HG03521 (cell line): ENCODE measurements around the gene GALNT1.

ENCODE experiments used
- ATAC-seq: cut with Tn5 transposase; IDR thresholded peaks from one replicate; pipeline ENCODE4 v1.9.1; 2021; ENCODE audit warnings: mild to moderate bottlenecking, moderate library complexity; ENCODE audit not compliant: unreplicated experiment

GALNT1 gene

DNA sequence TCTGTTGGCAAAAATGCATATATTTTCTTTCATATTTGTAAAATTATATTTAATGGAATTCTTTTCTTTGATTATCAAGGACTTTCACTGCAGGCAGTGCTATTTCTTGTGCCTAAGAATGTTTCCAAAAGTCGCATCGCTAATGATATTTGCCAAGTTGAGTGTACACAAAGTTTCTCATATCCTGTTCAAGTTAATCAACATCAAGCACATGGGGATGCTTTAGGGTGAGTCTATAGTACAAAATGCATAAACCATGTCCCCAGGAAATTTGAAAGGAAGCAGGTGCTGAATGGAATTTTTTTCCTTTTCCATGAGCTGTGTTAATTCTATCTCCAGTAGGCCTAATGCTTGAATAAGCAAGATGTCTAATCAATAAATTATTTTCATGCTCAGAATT lies 129.7 kb downstream of the GALNT1 start:
- ATAC-seq, result no peak

DNA sequence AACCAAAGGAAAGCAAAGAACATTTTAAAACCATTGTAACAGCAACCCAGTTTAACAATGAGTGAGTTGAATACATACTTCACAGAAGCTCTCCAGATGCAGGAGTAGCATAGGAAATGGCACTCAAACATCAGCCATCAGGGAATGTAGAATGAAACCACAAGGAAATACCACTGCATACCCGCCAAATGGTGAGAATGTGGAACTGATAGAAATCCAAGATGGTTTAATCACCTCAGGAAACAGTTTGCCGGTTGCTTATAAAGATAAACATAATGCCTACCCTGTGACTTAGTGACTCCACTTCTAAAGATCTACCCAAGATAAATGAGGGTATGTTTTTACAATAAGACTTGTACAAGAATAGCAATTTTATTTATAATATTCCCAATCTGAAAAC lies 132.0 kb downstream of the GALNT1 start:
- no peak for ATAC-seq

DNA sequence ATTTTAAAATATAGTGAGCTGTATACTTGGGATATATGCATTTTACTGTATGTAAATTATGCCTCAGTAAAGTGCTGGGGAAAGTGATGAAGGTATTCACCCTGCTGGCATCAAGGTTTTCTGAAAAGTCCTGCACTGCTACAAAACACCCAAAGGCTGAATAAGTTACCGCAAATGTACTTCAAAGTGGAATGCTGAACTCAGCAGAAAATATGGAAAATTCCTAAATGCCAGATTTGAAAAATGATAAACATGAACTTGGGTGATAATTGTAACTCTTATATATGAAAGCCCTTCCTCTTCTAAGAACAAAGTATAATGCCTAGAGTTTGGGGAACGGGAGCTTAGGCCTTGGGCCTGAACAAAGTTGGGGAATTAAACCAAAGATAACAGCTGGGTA lies 133.0 kb downstream of the GALNT1 start:
- no peak for ATAC-seq

DNA sequence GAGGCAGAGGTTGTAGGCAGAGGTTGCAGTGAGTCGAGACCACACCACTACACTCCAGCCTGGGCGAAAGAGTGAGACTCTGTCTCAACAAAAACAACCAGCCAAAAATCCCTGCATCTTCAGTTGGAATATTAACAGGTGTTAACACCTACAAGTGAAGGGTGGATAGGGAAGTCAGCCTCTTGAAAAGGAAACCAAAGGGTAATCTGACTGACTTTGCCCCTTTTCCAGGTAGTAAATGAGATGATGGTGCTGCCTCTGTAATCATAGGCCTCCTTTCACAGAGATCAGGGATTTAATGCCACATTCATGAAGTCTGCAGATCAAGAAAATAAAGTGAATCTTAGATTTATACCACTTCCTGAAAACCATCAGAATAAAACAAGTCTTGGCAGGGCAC lies 133.6 kb downstream of the GALNT1 start:
- no peak for ATAC-seq

DNA sequence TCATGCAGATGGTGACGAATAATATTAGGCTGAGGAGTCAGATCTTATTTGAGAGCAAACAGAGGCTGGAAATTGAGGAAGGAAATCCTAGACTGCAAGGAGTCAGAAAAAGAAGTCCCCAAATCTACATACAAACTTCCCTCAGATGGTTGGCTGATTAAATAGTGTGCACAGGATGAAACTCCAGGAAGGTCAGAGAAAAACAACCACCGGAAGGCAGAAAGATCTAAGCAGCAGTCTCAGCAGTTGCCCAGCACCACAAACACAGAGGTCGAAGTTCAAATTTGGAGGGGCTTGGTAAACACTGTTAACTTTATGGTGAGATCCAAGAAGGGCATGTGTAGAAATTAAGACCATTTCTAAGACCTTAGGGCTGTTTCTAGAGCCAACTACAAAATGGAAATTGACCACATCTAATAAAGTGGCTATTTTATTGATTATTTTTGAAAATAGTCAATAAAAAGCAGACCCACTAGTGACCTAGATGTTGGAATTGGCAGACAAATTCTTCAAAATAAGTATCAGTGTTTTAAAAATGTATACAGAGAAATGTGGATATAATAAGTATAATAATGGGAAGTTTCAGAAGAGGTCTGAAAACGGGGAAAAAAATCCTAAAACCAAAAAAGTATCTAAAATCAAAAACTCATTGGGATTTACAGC lies 134.8 kb downstream of the GALNT1 start:
- no peak for ATAC-seq

DNA sequence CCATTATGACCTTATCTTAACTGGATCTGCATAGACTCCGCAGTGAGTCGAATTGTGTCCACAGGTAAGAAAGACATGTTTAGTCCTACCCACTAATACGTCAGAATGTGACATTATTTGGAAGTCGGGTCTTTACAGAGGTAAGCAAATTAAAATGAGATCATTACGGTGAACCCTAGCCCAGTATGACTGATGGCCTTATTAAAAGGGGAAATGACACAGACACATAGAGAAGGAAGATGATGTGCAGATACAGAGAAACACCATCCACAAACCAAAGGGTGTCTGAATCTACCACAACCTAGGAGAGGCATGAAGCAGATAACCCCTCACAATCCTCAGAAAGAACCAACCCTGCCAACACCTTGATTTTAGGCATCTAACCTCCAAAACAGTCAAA lies 135.6 kb downstream of the GALNT1 start:
- no peak for ATAC-seq

DNA sequence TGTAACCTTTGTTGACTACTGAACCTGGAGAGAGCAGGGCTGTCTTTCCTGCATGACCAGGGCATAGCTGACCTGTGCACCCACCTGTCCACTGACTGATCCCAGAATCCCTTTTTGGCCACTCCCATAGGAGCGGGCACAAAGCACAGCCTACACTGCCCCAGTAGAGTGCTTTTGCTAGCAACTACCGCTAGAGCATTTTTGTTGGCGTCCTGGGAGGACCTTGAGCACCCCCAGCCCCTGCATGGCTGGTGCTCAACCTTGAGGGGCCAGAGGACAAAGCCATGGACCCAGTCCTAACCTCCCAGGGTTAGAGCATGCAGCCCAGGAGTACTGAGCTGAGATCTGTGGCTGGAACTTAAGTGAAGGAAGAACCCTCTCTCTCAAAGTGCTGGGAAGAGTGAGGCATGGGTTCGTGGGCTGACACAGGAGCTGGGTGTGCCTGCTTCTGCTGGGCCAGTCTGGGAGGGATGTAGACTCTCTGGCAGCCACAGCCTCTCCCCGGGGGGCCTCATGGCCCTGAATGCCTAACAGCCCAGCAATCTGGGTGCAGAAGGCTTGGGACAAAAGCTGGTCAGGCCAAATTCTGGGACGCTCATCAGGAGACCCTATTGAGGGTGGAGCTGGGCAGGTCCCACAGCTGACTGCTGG lies 140.0 kb downstream of the GALNT1 start:
- ATAC-seq, result no peak

DNA sequence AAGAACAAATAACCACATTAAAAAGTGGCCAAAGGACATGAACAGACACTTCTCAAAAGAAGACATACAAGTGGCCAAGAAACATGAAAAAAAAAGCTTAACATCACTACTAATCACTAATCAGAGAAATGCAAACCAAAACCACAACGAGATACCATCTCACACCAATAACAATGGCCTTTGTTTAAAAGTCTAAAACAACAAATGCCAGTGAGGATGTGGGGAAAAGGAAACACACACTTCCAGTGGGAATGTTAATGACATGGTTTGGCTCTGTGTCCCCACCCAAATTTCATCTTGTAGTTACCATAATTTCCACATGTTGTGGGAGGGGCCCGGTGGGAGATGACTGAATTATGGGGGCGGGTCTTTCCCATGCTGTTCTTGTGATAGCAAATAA lies 147.1 kb downstream of the GALNT1 start:
- no peak for ATAC-seq

DNA sequence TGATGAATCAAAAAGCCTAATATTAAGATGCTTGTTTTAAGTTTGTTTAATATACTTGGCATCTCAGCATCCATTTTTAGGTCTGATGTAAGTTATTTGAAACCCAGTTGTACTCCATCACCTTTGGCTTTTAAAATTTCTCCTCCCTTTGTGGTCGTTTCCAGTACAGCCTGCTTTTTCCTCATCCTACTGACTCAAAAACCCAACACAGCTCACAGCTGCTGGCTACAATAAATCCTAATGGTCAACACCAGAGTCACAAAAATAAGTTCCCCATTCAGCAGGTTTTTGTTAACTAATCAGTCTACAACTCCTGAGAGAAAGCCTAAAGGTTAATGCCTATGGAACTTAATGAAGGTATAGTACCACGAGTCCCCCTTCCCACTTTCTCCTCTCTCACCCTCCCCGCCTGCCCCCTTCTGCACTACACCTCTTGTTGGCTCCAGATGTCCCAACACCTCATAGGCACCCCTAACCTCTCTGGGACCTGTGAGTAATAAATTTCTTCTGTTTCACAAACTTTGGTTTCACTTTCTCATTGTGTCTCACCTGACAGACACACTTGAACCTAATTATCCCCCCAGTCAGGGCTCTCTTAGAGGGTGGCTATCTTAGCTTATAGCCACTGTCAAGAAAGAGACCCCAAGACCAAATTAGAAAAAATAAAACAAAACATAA lies 148.6 kb downstream of the GALNT1 start:
- no peak for ATAC-seq

DNA sequence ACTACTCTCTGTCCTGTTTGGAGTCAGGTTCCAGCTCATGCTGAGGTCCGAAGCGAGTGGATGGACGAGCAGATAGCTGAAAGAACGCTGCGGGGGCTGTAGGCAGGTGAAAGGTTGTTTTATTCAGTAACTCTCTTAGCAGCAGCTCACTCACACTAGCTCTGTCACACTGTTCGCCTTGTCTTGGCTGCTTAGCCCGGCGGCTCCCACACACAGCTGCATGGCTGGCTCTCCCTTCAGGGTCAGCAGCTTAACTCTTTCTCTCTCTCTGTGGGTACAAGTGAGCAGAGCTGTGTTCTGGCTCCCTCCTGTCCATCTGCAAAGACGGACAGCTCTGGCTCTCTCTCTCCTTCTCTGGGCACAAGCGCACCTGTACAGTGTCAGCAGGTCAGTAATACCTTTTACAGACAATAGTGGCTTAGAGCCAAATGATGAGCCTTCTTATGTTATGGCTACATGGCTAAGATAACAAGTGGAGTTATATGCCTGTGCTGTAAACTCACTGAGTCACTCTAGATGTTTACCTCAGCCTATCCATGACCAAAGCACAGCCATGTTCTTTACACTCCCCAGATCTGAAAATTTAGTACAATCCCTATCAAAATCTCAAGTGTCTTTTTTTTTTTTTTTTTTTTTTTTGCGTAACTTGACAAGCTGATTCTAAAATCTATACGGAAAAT lies 149.3 kb downstream of the GALNT1 start:
- no peak for ATAC-seq

DNA sequence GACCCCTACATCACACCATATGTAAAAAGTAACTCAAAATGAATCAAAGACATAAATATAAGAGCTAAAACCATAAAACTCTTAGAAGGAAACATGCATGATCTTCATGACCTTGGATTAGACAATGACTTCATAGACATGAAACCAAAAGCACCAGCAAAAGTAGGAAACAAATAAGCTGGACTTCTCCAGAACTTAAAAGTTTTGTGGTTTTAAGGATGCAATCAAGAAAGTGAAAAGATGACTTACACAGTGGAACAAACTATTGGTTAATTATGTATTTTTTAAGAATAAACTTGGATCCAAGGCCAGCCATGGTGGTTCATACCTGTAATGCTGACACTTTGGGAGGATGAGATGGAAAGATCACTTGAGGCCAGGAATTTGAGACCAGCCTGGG lies 150.2 kb downstream of the GALNT1 start:
- ATAC-seq, result no peak

DNA sequence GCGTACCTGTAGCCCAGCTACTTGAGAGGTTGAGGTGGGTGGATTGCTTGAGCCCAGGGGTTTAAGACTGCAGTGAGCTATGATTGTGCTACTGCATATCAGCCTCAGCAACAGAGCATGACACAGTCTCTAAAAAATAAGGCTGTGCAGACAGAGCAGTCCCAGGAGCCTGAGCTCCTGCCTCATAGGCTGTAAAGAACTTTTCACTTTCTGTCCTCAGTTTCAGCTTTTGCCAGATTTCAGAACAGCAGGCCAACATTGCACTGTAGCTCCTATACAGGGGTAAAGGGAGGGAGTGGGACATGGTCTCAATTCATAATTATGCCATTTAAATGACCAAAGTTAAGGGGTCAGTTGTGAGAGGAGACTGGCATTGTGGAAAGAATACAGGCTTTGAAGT lies 150.6 kb downstream of the GALNT1 start:
- ATAC-seq, result no peak

DNA sequence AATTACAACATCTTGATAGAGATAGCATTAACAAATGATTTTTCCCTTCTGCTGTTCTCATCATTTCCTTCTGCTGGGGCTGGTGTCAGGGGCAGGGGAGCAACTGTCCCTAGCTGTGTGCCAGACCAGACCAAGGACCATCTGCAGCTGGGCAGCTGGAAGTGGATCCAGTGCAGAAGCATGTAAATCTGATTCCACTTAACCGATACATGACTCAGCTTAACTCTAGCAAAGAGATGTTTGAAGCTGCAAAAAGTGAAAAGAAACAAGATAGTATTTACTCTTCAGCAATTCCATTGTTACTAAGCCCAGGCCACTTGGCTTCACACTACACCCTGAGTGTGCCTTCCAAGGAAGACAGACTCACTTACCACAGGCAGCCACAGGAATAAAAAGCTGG lies 151.1 kb downstream of the GALNT1 start:
- no peak for ATAC-seq

DNA sequence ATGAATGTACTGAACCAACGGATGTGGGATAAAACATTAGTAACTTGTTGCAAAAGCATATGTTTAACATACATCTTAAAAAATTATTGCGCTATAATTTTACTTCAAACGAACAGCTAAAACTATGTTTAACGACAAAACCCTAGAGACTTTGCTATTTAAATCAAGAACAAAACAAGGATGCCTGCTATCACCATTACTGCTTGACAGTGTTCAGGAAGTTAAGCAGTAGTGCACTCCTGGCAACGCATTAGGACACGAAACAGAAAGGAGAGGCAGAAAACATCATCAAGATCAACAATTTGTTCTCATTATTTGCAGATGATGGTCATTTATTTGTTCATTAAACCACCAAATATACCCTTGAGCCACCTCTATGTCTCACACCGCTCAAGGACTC lies 151.9 kb downstream of the GALNT1 start:
- no peak for ATAC-seq

DNA sequence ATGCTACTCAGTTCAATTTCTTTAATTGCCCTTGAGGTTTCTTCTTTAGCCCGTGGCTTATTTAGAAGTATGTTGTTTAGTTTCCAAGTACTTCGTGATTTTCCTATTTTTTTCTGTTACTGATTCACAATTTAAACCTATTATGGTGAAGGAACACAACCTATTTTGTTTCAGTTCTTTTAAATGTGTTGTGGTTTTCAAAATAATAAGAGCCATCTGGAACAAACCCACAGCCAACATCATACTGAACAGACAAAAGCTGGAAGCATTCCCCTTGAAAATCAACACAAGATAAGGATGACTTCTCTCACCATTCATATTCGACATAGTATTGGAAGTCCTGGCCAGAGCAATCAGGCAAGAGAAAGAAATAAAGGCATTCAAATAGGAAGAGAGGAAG lies 155.2 kb downstream of the GALNT1 start:
- no peak for ATAC-seq

DNA sequence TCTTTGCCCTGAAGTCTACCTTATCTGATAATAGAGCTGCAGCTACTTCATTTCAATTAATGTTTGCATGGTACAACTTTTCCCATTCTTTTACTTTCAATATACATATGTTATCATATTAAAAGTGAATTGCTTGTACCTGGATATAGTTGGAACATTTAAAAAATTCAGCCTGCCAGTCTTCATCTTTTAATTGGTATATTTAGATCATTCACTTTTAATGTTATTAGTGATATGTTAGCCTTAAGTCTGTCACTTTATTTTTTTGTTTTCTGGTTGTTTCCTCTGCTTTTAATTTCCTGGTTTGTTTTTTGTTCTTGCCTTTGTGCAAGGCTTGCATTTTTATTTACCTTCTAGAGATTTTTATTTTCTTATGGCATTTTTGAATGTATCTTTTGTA lies 158.2 kb downstream of the GALNT1 start:
- ATAC-seq, result no peak

DNA sequence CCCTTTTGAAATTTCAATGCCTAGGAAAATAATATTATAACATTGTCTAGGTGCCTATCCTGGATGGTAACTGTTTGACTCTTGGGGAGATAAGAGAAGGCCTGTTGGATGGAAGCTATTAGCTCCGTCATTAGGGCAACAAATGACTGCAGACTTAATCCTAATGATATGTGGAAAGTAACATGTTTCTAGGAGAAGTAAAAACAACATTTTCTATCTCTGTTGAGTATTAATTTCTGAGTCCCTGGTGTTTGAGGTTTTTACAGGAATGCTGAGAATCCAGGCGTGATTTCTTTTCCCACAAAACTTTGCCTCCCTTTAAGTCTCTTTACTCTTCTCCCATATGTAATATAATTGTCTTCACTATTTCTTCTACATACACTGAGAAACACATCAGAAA lies 159.1 kb downstream of the GALNT1 start:
- no peak for ATAC-seq

DNA sequence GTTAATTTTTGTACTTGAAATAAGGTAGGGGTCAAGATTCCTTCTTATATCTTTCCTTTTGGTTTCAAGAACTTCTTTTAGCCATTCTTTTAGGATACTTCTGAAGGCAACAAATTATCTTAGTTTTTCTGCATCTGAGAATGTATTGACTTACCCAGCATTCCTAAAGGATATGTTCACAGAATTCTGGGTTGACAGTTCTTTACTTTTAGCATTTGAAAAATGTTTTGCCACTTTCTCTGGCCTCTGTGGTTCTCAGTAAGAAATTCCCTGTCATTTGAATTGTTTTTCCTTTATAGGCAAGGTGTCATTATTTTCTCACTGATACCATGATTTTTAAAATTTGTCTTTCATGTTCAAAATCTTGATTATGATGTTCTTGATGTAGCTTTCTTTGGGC lies 162.4 kb downstream of the GALNT1 start:
- no peak for ATAC-seq

DNA sequence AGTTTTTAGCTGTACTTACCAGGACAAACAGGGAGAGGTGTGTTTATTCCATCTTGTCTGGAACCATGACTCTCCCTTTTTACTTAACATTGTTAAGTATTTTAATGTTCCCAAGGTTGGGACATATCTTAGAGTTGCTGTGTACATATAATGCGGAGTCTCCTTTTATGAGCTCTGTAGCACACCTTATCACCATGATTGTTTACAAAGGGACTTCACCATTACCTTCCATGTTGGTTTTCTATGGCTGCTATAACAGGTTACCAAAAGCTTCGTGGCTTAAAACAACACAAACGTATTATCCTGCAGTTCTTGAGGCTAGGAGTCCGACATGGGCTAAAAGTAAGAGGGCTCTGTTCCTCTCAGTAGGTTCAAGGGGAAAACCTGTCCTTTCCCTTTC lies 164.3 kb downstream of the GALNT1 start:
- ATAC-seq, result no peak

DNA sequence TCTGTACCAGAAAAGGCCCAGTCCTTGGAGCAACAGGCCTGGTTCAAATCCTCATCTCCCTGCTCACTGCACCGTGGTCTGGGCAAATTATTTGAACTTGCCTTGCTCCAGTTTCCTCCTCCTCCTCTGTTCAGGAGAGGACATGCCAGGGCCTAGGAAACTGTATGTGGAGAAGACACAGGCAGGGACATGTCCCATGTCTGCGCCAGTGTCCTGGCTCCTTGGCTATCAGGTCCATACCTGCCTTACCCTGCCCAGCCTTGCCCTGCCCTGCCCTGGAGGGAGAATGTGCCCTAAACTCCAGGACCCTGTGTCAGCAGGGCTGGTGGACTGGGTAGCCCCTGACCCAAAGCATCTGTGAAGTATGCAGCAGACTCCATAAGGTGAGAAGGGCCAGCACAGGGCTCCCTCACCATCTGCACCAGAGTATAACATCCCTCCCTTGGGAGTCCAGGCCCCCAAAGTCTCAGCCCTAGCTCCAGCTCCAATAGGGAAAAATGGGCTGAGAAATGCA lies 165.3 kb downstream of the GALNT1 start:
- no peak for ATAC-seq

DNA sequence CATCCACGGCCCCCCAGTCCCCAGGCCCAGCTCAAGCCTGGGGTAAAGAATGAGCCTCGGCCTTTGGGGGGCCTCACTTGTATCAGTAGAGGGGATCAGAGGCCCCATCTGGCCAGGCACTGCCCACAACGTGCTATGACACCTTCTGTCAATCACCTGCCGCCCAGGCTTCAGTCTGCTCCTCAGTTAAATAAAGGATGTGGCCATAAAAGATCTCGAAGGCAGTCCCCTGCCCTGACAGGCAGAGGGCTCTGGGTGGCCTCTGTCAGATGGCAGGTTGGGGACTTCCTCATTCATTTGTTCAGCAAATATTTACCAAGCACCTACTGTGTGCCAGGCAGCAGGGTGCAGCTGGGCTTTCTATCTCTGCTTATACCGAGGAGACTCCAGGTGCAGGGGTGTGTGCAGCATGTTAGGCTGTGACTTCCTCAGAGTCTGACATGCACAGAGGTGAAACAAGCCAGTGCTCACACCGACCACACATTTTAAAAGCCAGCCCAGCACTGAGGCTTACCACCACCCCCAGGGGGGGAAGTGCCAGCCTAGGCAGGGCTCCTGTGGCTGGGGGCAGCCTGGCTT lies 166.4 kb downstream of the GALNT1 start:
- ATAC-seq, result no peak
